H7 (cell line): Measurements from ENCODE around the gene VIL1. TPM values are rescaled to one million over a fixed set of nuclear protein-coding genes. Genes with fewer than 3 reads are reported as not detected.
A peak's percentile ranks its signal among the peaks of the same experiment; 100 is the strongest.

Experiments used
- DNase-seq: peaks from one replicate; pipeline ENCODE4 v3.0.0; 2012
- H3K27me3 ChIP-seq: 2 replicates; pipeline ENCODE4 v1.6.0; 2011; ENCODE audit warnings: mild to moderate bottlenecking, low read length; ENCODE audit not compliant: control insufficient read depth, insufficient read depth
- H3K36me3 ChIP-seq: replicated peaks from 2 replicates; pipeline ENCODE4 v1.5.1; 2011; ENCODE audit warnings: low read length; ENCODE audit not compliant: control insufficient read depth, insufficient read depth
- H3K4me3 ChIP-seq: 2 replicates; pipeline ENCODE4 v1.5.1; 2011; ENCODE audit warnings: low read depth, mild to moderate bottlenecking, control low read depth, low read length, moderate library complexity; ENCODE audit not compliant: insufficient read depth
- total RNA-seq: library from RNA; depleted of rRNA; stranded (reverse); fragments of >200 nt; shearing (Covaris generic); gene quantifications from 2 replicates; pipeline ENCODE4 v1.2.3, GENCODE V29; 2014; rRNA removed

The VIL1 gene
- 0.07 and 3.0 TPM in 2 replicates for total RNA-seq

DNA sequence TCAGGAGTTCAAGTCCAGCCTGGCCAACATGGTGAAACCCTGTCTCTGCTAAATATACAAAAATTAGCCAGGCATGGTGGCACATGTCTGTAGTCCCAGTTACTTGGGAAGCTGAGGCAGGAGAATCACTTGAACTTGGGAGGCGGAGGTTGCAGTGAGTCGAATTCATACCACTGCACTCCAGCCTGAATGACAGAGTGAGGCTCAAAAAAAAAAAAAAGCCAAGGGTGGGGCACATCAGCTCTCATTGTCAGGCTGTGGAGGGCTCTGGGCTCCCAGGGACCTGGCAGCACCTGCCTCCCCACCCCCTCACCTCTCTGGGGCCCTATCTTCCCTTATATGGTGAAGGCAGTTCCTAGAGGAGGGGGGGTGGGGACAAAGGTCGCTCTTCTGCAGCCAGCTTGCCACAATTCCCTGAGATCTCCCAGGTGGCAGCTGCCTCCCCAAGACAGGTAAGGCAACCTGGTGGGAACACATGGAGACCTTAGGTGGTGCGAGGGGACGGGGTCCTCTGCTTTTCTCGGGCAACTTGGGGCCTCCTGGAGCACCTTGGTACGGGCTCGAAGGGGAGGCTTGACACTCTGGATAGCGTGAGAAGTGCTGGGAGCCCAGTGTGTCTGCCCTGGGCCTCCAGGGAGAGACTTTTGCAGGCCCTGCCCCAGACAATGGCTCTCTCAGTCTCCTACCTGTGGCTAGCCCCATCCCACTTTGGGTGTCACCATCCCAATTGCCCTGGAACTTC is at the start of gene VIL1:
Gene VIL1 (plus strand): TSS at position 407 of the 742 bp plus-strand sequence. CDS start 4,656 bp downstream, outside the sequence.
- DNase-seq = peak; percentile 84
- no peaks in the 10 kb centered on the region for H3K36me3 ChIP-seq
- no peak within 1 kb of the TSS for H3K4me3 ChIP-seq
- no peaks in the 10 kb centered on the region for H3K27me3 ChIP-seq

DNA sequence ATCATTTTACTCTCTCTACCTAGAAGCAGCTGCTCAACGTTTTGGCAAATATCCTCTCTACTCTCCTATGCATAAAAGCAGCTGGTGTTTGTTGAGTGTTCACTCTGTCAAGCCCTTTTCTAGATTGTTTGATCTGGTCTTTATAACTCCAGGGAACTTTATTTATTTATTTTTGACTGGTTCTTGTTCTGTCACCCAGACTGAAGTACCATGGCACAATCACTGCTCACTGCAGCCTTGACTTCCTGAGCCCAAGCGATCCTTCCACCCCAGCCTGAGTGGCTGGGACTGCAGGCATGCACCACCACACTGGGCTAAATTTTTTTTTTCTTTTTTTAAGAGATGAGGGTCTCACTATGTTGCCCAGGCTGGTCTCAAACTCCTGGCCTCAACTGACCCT is 49.6 kb upstream of the VIL1 start:
- Histone ChIP-seq H3K36me3 (no peaks in the 10 kb centered on the region), H3K4me3 (no peak overlapping the region), H3K27me3 (peaks cover 4% of the 10 kb centered on the region)
- no peak for DNase-seq

DNA sequence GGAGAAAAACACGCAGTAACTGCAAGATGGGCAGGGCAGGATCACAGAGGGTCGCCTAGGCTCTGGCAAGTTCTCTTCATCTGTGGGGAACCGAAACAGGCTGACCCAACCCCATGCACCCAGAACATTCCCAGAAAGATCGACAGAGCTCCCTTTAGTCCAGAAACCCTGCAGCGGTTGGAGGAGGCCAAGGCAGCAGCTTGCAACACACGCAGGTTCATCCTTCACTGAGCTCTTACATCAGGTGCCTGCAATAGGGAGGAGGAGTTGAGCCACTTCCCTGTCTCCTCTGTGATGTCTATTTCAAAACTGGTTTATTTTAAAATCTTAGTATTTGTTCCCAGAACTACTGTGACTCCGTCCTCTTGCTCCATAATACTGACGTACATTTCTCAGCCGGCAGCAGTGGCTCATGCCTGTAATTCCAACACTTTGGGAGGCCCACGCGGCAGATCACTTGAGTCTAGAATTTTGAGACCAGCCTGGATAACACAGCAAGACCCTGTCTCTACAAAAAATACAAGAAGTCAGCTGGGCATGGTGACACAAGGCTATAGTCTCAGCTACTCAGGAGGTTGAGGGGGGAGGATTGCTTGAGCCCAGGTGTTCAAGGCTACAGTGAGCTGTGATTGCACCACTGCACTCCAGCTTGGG is 48.4 kb upstream of the VIL1 start:
- Histone ChIP-seq H3K4me3 (no peak overlapping the region), H3K27me3 (peaks cover 4% of the 10 kb centered on the region), H3K36me3 (no peaks in the 10 kb centered on the region)
- no peak for DNase-seq

- Histone ChIP-seq H3K27me3 (peaks cover 4% of the 10 kb centered on the region; the same call in 1 of the 2 replicates), H3K36me3 (no peaks in the 10 kb centered on the region), H3K4me3 (no peak overlapping the region)
- no peak for DNase-seq
These were observed 47.0 kb upstream of the VIL1 start for GRCh38 chr2:218371983-218372350.

- DNase-seq = no peak
- no peak overlapping the region for H3K4me3 ChIP-seq
- no peaks in the 10 kb centered on the region for H3K27me3 ChIP-seq
- no peaks in the 10 kb centered on the region for H3K36me3 ChIP-seq
These were observed 44.1 kb upstream of the VIL1 start for GRCh38 chr2:218374795-218375194.

GRCh38 chr2:218375212-218375611 is 43.7 kb upstream of the VIL1 start:
- Histone ChIP-seq H3K36me3 (no peaks in the 10 kb centered on the region), H3K4me3 (no peak overlapping the region), H3K27me3 (no peaks in the 10 kb centered on the region)
- DNase-seq = no peak

- DNase-seq = no peak
- H3K4me3 ChIP-seq = no peak overlapping the region
These were observed 40.9 kb upstream of the VIL1 start for GRCh38 chr2:218378053-218378452.

GRCh38 chr2:218381916-218382366 is 37.0 kb upstream of the VIL1 start, which contains the start of gene SLC11A1:
Gene SLC11A1, plus strand, starts transcription at chr2:218382273. Its CDS starts 96 bp downstream, at chr2:218382369.
- Histone ChIP-seq H3K36me3 (no peaks in the 10 kb centered on the region), H3K27me3 (peaks cover 9% of the 10 kb centered on the region), H3K4me3 (no peak within 1 kb of the TSS)
- no peak for DNase-seq

More at GRCh38 chr2:218378053-218378452, 40.9 kb upstream of the VIL1 start:
- peaks cover 4% of the 10 kb centered on the region; the same call in 1 of the 2 replicates for H3K27me3 ChIP-seq
- no peaks in the 10 kb centered on the region for H3K36me3 ChIP-seq

GRCh38 chr2:218382785-218383184 is 36.1 kb upstream of the VIL1 start:
- Histone ChIP-seq H3K4me3 (no peak overlapping the region), H3K27me3 (peaks cover 12% of the 10 kb centered on the region), H3K36me3 (no peaks in the 10 kb centered on the region)
- DNase-seq = no peak

DNA sequence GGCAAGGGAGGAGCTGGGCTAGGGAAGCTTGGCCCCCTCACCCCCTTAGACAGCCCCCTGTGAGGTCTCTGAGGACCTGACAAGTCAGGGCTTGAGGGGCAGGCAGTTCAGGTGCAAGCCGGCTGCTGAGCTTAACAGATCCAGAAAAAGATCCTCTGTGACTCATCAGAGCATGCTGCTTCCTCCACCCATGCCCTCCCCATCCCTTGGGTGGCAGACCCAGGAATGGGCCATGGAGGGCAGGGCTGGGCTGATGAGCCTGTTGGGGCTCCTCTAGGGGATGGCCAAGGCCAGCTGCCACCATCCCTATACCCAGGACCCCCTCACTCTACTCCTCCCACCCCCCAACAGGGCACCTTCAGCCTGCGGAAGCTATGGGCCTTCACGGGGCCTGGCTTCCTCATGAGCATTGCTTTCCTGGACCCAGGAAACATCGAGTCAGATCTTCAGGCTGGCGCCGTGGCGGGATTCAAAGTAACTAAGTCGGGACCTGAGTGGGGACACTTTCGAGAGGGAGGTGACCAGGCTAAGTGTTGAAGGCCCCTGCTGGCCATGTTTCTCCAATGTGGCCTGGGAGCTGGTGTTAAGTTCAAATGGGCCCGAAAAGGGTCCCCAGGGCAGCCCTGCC is 34.9 kb upstream of the VIL1 start:
- Histone ChIP-seq H3K36me3 (no peaks in the 10 kb centered on the region), H3K27me3 (peaks cover 12% of the 10 kb centered on the region), H3K4me3 (no peak overlapping the region)
- DNase-seq = no peak

GRCh38 chr2:218384975-218385374 is 33.9 kb upstream of the VIL1 start:
- peaks cover 12% of the 10 kb centered on the region for H3K27me3 ChIP-seq
- no peak for DNase-seq

GRCh38 chr2:218386505-218387368 is 32.2 kb upstream of the VIL1 start:
- Histone ChIP-seq H3K27me3 (peaks cover 12% of the 10 kb centered on the region), H3K4me3 (peak overlapping the region; percentile 66), H3K36me3 (no peaks in the 10 kb centered on the region)
- DNase-seq = peak; percentile 79

More at GRCh38 chr2:218384975-218385374, 33.9 kb upstream of the VIL1 start:
- Histone ChIP-seq H3K4me3 (no peak overlapping the region), H3K36me3 (no peaks in the 10 kb centered on the region)

GRCh38 chr2:218387369-218388194 is 31.3 kb upstream of the VIL1 start:
- H3K27me3 ChIP-seq = peaks cover 9% of the 10 kb centered on the region
- DNase-seq = peak; percentile 95
- H3K36me3 ChIP-seq = no peaks in the 10 kb centered on the region
- peak overlapping the region; percentile 66 for H3K4me3 ChIP-seq
